HepG2 (cell line): ENCODE measurements around the gene ELF1. TPM values are rescaled to one million over a fixed set of nuclear protein-coding genes. Genes with fewer than 3 reads are reported as not detected.

Experiments
- DMAP1 ChIP-seq: IDR thresholded peaks from 2 replicates; pipeline ENCODE4 v1.6.1; 2016
- HDAC2 ChIP-seq: sonication (generic); formaldehyde crosslinking; IDR thresholded peaks from 2 replicates; pipeline ENCODE4 v1.4.0; 2020; ENCODE audit warnings: missing genetic modification reagents
- MAFK ChIP-seq, 2 experiments: IDR thresholded peaks in 1 of 2; conservative IDR thresholded peaks in 1 of 2; 2 replicates each; pipeline ENCODE4 v1.6.1; 2011; ENCODE audit warnings: improper control_type of control experiment in 2 of 2, low read length in 2 of 2
- MIER3 ChIP-seq: IDR thresholded peaks from 2 replicates; pipeline ENCODE4 v1.6.1; 2016; ENCODE audit warnings: missing compliant biosample characterization, borderline replicate concordance
- NR2F6 ChIP-seq, 2 experiments: IDR thresholded peaks; 2 replicates each; pipeline ENCODE4 v1.6.1; 2016; ENCODE audit warnings: antibody characterized with exemption in 1 of 2, mild to moderate bottlenecking in 1 of 2
- SALL1 ChIP-seq: sonication (generic); formaldehyde crosslinking; IDR thresholded peaks from 2 replicates; pipeline ENCODE4 v1.8.0; 2022; ENCODE audit warnings: mild to moderate bottlenecking, missing genetic modification reagents
- SETDB1 ChIP-seq: sonication (generic); formaldehyde crosslinking; IDR thresholded peaks from 2 replicates; pipeline ENCODE4 v1.5.1; 2020; ENCODE audit warnings: missing genetic modification reagents, mild to moderate bottlenecking, borderline replicate concordance
- SOX13 ChIP-seq, 3 experiments: fragments of 450-650 bp in 1 of 3; sonication (generic) in 1 of 3; formaldehyde crosslinking in 1 of 3; IDR thresholded peaks in 2 of 3; conservative IDR thresholded peaks in 1 of 3; 2 replicates each; pipeline versions ENCODE4 v1.5.0 to v1.6.1; 2016 to 2020; ENCODE audit warnings: antibody characterized with exemption in 1 of 3, mild to moderate bottlenecking in 1 of 3, missing compliant biosample characterization in 1 of 3, missing genetic modification reagents in 1 of 3, moderate library complexity in 1 of 3
- TAF1 ChIP-seq: sonication (generic); formaldehyde crosslinking; IDR thresholded peaks from 2 replicates; pipeline ENCODE4 v1.4.0; 2020; ENCODE audit warnings: missing genetic modification reagents
- ZNF510 ChIP-seq: sonication (generic); formaldehyde crosslinking; IDR thresholded peaks from 2 replicates; pipeline ENCODE4 v1.4.0; 2020; ENCODE audit warnings: low read depth, mild to moderate bottlenecking, missing genetic modification reagents
- ZNF678 ChIP-seq: sonication (generic); formaldehyde crosslinking; IDR thresholded peaks from 2 replicates; pipeline ENCODE4 v1.4.0; 2020; ENCODE audit warnings: mild to moderate bottlenecking, missing genetic modification reagents
- polyA plus RNA-seq, 8 experiments: library from polyadenylated mRNA; depleted of rRNA in 3 of 8; stranded (reverse) in 7 of 8; unstranded in 1 of 8; fragments of >200 nt; fragmentation: Illumina TruSeq in 4 of 8; extraction: Trizol in 4 of 8; gene quantifications; 2 replicates each; pipeline versions ENCODE4 v1.2.1 to v1.2.3, GENCODE V29; 2011 to 2016; ENCODE audit warnings: low read depth in 4 of 8, missing spikeins in 1 of 8, mixed read lengths in 1 of 8; ENCODE audit not compliant: insufficient read depth in 1 of 8
- total RNA-seq, 5 experiments: library from RNA; depleted of rRNA; stranded (reverse); fragments of >200 nt; fragmentation: Illumina TruSeq; extraction: Trizol; gene quantifications; 2 replicates each; pipeline ENCODE4 v1.2.3, GENCODE V29; 2016; ENCODE audit warnings: low read depth in 1 of 5
- TF ChIP-seq, protein P1 (sequence below): sonication (generic); formaldehyde crosslinking; IDR thresholded peaks from 2 replicates; pipeline ENCODE4 v1.8.1; 2023; ENCODE audit warnings: missing genetic modification reagents, inconsistent platforms, borderline replicate concordance
- TF ChIP-seq, protein P2 (sequence below): sonication (generic); formaldehyde crosslinking; IDR thresholded peaks from 2 replicates; pipeline ENCODE4 v1.4.0; 2020; ENCODE audit warnings: missing genetic modification reagents
- TF ChIP-seq, protein P3 (sequence below): sonication (generic); formaldehyde crosslinking; IDR thresholded peaks from 2 replicates; pipeline ENCODE4 v1.5.1; 2020; ENCODE audit warnings: mild to moderate bottlenecking, missing genetic modification reagents

ELF1 gene
- total and polyA plus RNA-seq, 2 of the 13 experiments (the other 11 are each of a cell fraction or from before 2014, with no cell fraction given), result 24.6 to 71.5 TPM

DNA sequence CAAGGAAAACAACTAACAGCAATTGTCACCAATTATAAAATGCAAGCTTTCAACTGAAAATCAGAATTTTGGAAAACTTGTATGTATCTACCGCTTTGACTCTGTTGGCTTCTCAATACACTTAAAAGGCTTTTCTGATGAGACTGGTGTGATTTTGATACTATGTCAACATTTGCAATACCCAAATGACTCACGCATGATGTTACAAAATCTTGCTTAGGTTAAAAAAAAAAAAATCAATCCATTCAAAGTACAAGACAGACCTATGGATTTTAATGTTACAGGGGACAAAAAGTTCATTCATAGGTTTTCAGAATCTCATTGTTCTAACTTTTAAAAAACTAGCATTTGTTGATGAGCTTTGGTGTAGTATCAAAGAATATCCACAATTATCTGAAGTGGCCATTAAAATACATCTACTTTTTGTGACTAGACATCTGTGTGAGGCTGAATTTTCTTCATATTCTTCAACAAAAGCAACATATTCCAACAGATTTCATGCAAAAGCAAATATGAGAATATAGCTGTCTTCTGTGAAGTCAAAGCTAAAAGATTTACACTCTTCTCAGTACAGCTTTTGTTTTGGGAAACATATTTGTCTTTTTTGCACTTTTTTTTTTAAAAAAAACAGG, 10.7 kb downstream of the ELF1 start (continued):
- TF ChIP-seq, protein P1, sequence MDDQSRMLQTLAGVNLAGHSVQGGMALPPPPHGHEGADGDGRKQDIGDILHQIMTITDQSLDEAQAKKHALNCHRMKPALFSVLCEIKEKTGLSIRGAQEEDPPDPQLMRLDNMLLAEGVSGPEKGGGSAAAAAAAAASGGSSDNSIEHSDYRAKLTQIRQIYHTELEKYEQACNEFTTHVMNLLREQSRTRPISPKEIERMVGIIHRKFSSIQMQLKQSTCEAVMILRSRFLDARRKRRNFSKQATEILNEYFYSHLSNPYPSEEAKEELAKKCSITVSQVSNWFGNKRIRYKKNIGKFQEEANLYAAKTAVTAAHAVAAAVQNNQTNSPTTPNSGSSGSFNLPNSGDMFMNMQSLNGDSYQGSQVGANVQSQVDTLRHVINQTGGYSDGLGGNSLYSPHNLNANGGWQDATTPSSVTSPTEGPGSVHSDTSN (CRISPR knock-in tag), result no peak
- peak; percentile 44; the same call in 1 of the 2 replicates for TF ChIP-seq HDAC2 (CRISPR knock-in tag)
- TF ChIP-seq DMAP1 (CRISPR knock-in tag), result peak; percentile 40; the same call in 1 of the 2 replicates
- TF ChIP-seq, protein P2, sequence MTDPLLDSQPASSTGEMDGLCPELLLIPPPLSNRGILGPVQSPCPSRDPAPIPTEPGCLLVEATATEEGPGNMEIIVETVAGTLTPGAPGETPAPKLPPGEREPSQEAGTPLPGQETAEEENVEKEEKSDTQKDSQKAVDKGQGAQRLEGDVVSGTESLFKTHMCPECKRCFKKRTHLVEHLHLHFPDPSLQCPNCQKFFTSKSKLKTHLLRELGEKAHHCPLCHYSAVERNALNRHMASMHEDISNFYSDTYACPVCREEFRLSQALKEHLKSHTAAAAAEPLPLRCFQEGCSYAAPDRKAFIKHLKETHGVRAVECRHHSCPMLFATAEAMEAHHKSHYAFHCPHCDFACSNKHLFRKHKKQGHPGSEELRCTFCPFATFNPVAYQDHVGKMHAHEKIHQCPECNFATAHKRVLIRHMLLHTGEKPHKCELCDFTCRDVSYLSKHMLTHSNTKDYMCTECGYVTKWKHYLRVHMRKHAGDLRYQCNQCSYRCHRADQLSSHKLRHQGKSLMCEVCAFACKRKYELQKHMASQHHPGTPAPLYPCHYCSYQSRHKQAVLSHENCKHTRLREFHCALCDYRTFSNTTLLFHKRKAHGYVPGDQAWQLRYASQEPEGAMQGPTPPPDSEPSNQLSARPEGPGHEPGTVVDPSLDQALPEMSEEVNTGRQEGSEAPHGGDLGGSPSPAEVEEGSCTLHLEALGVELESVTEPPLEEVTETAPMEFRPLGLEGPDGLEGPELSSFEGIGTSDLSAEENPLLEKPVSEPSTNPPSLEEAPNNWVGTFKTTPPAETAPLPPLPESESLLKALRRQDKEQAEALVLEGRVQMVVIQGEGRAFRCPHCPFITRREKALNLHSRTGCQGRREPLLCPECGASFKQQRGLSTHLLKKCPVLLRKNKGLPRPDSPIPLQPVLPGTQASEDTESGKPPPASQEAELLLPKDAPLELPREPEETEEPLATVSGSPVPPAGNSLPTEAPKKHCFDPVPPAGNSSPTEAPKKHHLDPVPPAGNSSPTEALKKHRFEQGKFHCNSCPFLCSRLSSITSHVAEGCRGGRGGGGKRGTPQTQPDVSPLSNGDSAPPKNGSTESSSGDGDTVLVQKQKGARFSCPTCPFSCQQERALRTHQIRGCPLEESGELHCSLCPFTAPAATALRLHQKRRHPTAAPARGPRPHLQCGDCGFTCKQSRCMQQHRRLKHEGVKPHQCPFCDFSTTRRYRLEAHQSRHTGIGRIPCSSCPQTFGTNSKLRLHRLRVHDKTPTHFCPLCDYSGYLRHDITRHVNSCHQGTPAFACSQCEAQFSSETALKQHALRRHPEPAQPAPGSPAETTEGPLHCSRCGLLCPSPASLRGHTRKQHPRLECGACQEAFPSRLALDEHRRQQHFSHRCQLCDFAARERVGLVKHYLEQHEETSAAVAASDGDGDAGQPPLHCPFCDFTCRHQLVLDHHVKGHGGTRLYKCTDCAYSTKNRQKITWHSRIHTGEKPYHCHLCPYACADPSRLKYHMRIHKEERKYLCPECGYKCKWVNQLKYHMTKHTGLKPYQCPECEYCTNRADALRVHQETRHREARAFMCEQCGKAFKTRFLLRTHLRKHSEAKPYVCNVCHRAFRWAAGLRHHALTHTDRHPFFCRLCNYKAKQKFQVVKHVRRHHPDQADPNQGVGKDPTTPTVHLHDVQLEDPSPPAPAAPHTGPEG (CRISPR knock-in tag), result no peak
- no peak for TF ChIP-seq ZNF678 (CRISPR knock-in tag)
- TF ChIP-seq, protein P3, sequence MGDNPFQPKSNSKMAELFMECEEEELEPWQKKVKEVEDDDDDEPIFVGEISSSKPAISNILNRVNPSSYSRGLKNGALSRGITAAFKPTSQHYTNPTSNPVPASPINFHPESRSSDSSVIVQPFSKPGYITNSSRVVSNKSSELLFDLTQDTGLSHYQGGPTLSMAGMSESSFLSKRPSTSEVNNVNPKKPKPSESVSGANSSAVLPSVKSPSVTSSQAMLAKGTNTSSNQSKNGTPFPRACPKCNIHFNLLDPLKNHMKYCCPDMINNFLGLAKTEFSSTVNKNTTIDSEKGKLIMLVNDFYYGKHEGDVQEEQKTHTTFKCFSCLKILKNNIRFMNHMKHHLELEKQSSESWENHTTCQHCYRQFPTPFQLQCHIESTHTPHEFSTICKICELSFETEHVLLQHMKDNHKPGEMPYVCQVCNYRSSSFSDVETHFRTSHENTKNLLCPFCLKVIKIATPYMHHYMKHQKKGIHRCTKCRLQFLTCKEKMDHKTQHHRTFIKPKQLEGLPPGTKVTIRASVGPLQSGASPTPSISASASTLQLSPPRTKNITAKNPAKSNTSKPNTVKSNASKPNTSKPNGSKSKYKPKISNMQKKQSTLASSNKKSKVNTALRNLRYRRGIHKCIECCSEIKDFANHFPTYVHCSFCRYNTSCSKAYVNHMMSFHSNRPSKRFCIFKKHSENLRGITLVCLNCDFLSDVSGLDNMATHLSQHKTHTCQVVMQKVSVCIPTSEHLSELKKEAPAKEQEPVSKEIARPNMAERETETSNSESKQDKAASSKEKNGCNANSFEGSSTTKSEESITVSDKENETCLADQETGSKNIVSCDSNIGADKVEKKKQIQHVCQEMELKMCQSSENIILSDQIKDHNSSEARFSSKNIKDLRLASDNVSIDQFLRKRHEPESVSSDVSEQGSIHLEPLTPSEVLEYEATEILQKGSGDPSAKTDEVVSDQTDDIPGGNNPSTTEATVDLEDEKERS (CRISPR knock-in tag), result peak; percentile 62; the same call in 1 of the 2 replicates
- TF ChIP-seq SETDB1 (CRISPR knock-in tag), result no peak
- peak; percentile 51; the same call in 1 of the 2 replicates for TF ChIP-seq MIER3
- 0 out of 4 replicates have a peak, but pooled peaks of 1 of the 2 experiments have one; percentile 11 for TF ChIP-seq MAFK (conservative IDR thresholded peaks at IDR 0.05 in 1 of 2, IDR thresholded peaks at IDR 0.05 in 1 of 2; ENCODE audit: low read length in 2 of 2)
- peak; percentile 74; the same call in 1 of the 2 replicates for TF ChIP-seq SOX13 (IDR thresholded peaks at IDR 0.05)
- TF ChIP-seq SOX13 (CRISPR knock-in tag; conservative IDR thresholded peaks at IDR 0.05 in 1 of 2, IDR thresholded peaks at IDR 0.05 in 1 of 2), result peak in 1 of 2 experiments; percentile 91; a peak in 2 of 4 replicates
- no peak for TF ChIP-seq TAF1 (CRISPR knock-in tag)
- no peak; the same call in 1 of the 2 replicates for TF ChIP-seq SALL1 (CRISPR knock-in tag)
- peak; percentile 62 for TF ChIP-seq NR2F6 (IDR thresholded peaks at IDR 0.05)
- TF ChIP-seq NR2F6 (CRISPR knock-in tag; IDR thresholded peaks at IDR 0.05), result peak; percentile 47; the same call in 1 of the 2 replicates
- no peak for TF ChIP-seq ZNF510
